SK-N-SH (cell line): ENCODE results near the gene SGPL1. TPM values are rescaled to one million over a fixed set of nuclear protein-coding genes. Genes with fewer than 3 reads are reported as not detected.
A peak's percentile ranks its signal among the peaks of the same experiment; 100 is the strongest.

Experiments
- CTCF ChIA-PET: fragments of 300-600, 350-600 bp; formaldehyde crosslinking; extraction: SDS; loops from one replicate; lab custom pipeline; 2021; lab: Yijun Ruan, JAX
- POLR2A ChIA-PET: fragments of 350-600 bp; sonication (Branson Sonifier 250); formaldehyde crosslinking; extraction: SDS; loops from one replicate; lab custom pipeline; 2020; ENCODE audit warnings: antibody characterized with exemption, inconsistent platforms; lab: Yijun Ruan, JAX
- DNase-seq: peaks from one replicate; pipeline ENCODE4 v3.0.0; 2012
- H2AFZ ChIP-seq: fragments of 200-600 bp; sonication (generic); 2 replicates; pipeline ENCODE4 v1.8.1; 2016; ENCODE audit warnings: antibody characterized with exemption, mild to moderate bottlenecking, low read depth
- H3F3A ChIP-seq: fragments of 200-600 bp; sonication (generic); replicated peaks from 2 replicates; pipeline ENCODE3; 2016; ENCODE audit warnings: antibody characterized with exemption, mild to moderate bottlenecking; ENCODE audit not compliant: insufficient read depth
- H3K27ac ChIP-seq, 2 experiments: fragments of 200-500 bp in 1 of 2; fragments of 200-600 bp in 1 of 2; sonication (Bioruptor generic) in 1 of 2; sonication (generic), shearing (Covaris generic) in 1 of 2; 2 replicates each; pipeline versions ENCODE4 v1.5.1 to v1.6.1; 2014 to 2016; ENCODE audit warnings: low read depth in 2 of 2, inconsistent platforms in 1 of 2, low read length in 1 of 2, mild to moderate bottlenecking in 1 of 2, mixed read lengths in 1 of 2
- H3K27me3 ChIP-seq: fragments of 200-600 bp; sonication (generic), shearing (Covaris generic); 2 replicates; pipeline ENCODE4 v1.6.1; 2016; ENCODE audit warnings: mixed run types; ENCODE audit not compliant: insufficient read depth
- H3K36me3 ChIP-seq, 2 experiments: fragments of 200-500 bp in 1 of 2; fragments of 200-600 bp in 1 of 2; sonication (Bioruptor generic) in 1 of 2; sonication (generic) in 1 of 2; replicated peaks in 1 of 2; 2 replicates each; pipeline versions ENCODE3 to v1.5.1; 2014 to 2016; ENCODE audit warnings: low read length in 1 of 2, mild to moderate bottlenecking in 1 of 2; ENCODE audit not compliant: insufficient read depth in 2 of 2, control insufficient read depth in 1 of 2
- H3K4me1 ChIP-seq, 2 experiments: fragments of 200-500 bp in 1 of 2; fragments of 200-600 bp in 1 of 2; sonication (Bioruptor generic) in 1 of 2; sonication (generic), shearing (Covaris generic) in 1 of 2; 2 replicates each; pipeline versions ENCODE4 v1.5.1 to v1.6.1; 2014 to 2016; ENCODE audit warnings: low read depth in 1 of 2, low read length in 1 of 2, mixed run types in 1 of 2; ENCODE audit not compliant: insufficient read depth in 2 of 2, control insufficient read depth in 1 of 2
- H3K4me2 ChIP-seq: fragments of 200-600 bp; sonication (generic), shearing (Covaris generic); 2 replicates; pipeline ENCODE4 v1.6.1; 2017; ENCODE audit warnings: mixed run types
- H3K4me3 ChIP-seq, 2 experiments: fragments of 200-500 bp in 1 of 2; fragments of 200-600 bp in 1 of 2; sonication (Bioruptor generic) in 1 of 2; sonication (generic), shearing (Covaris generic) in 1 of 2; 2 replicates each; pipeline versions ENCODE4 v1.5.1 to v1.8.1; 2014 to 2016; ENCODE audit warnings: low read depth in 2 of 2, inconsistent platforms in 1 of 2, low read length in 1 of 2, mild to moderate bottlenecking in 1 of 2, mixed read lengths in 1 of 2, moderate library complexity in 1 of 2
- H3K79me2 ChIP-seq: fragments of 200-600 bp; sonication (generic); 2 replicates; pipeline ENCODE4 v1.8.1; 2017; ENCODE audit warnings: mild to moderate bottlenecking; ENCODE audit not compliant: insufficient read depth
- H3K9ac ChIP-seq: fragments of 200-600 bp; sonication (generic); 2 replicates; pipeline ENCODE4 v1.6.1; 2017; ENCODE audit warnings: mixed run types
- H3K9me2 ChIP-seq: fragments of 200-600 bp; sonication (generic); 2 replicates; pipeline ENCODE4 v1.6.1; 2017; ENCODE audit warnings: mixed run types
- H3K9me3 ChIP-seq: fragments of 200-600 bp; sonication (generic); 2 replicates; pipeline ENCODE4 v1.6.1; 2017; ENCODE audit warnings: mixed run types, mild to moderate bottlenecking, moderate library complexity
- H4K20me1 ChIP-seq: fragments of 200-600 bp; sonication (generic); 2 replicates; pipeline ENCODE4 v1.6.1; 2017; ENCODE audit warnings: mild to moderate bottlenecking, mixed run types; ENCODE audit not compliant: insufficient read depth
- CTCF ChIP-seq: fragments of 200-600 bp; sonication (generic); IDR thresholded peaks from 2 replicates; pipeline ENCODE4 v1.6.1; 2017; ENCODE audit warnings: antibody characterized with exemption, mild to moderate bottlenecking, moderate library complexity
- EZH2phosphoT487 ChIP-seq: fragments of 200-600 bp; sonication (generic); IDR thresholded peaks from 2 replicates; pipeline ENCODE4 v1.6.1; 2017; ENCODE audit warnings: low read depth, mixed run types, mild to moderate bottlenecking, antibody characterized with exemption, moderate library complexity, borderline replicate concordance
- FOXJ3 ChIP-seq: sonication (generic); formaldehyde crosslinking; IDR thresholded peaks from 2 replicates; pipeline ENCODE4 v1.5.1; 2020; ENCODE audit warnings: mild to moderate bottlenecking, missing genetic modification reagents
- MAX ChIP-seq: IDR thresholded peaks from 2 replicates; pipeline ENCODE4 v1.4.0; 2012; ENCODE audit warnings: low read depth
- MXI1 ChIP-seq: IDR thresholded peaks from 2 replicates; pipeline ENCODE4 v1.6.1; 2012; ENCODE audit warnings: mild to moderate bottlenecking, low read depth, low read length, improper control_type of control experiment
- POLR2AphosphoS5 ChIP-seq: IDR thresholded peaks from 2 replicates; pipeline ENCODE4 v1.6.1; 2012; ENCODE audit warnings: low read depth, low read length
- RAD21 ChIP-seq: IDR thresholded peaks from 2 replicates; pipeline ENCODE4 v1.6.1; 2012; ENCODE audit warnings: mild to moderate bottlenecking, low read length
- REST ChIP-seq: IDR thresholded peaks from 2 replicates; pipeline ENCODE4 v1.6.1; 2012; ENCODE audit warnings: mild to moderate bottlenecking, low read depth, low read length, moderate library complexity
- RFX5 ChIP-seq: IDR thresholded peaks from 2 replicates; pipeline ENCODE4 v1.6.1; 2012; ENCODE audit warnings: mild to moderate bottlenecking, improper control_type of control experiment, low read length
- SIN3A ChIP-seq: IDR thresholded peaks from 2 replicates; pipeline ENCODE4 v1.6.1; 2012; ENCODE audit warnings: low read depth, mild to moderate bottlenecking, low read length, moderate library complexity, borderline replicate concordance
- TAF1 ChIP-seq: IDR thresholded peaks from 2 replicates; pipeline ENCODE4 v1.6.1; 2012; ENCODE audit warnings: low read depth, mild to moderate bottlenecking, low read length, moderate library complexity, borderline replicate concordance
- TCF12 ChIP-seq: IDR thresholded peaks from 2 replicates; pipeline ENCODE4 v1.4.0; 2012
- TEAD4 ChIP-seq: IDR thresholded peaks from 2 replicates; pipeline ENCODE4 v1.4.0; 2012; ENCODE audit warnings: mild to moderate bottlenecking, borderline replicate concordance; ENCODE audit not compliant: insufficient read depth
- ZBTB33 ChIP-seq: IDR thresholded peaks from 2 replicates; pipeline ENCODE4 v1.4.0; 2012; ENCODE audit warnings: low read depth, borderline replicate concordance
- WGBS: methylation state at CpG from one replicate; pipeline ENCODE4 v1.1.6; 2017; ENCODE audit warnings: low lambda C conversion rate; 5-methylcytosine and 5-hydroxymethylcytosine counted together
- polyA plus RNA-seq, 3 experiments: library from polyadenylated mRNA; depleted of rRNA; stranded (reverse); fragments of >200 nt; gene quantifications; 2 replicates each; pipeline ENCODE4 v1.2.3, GENCODE V29; 2012
- TF ChIP-seq, protein P1 (sequence below): fragments of 150-350 bp; IDR thresholded peaks from 2 replicates; pipeline ENCODE4 v1.6.1; 2016; ENCODE audit warnings: mild to moderate bottlenecking, low read depth, low read length

SGPL1 gene
- polyA plus RNA-seq, 1 of the 3 experiments (the other 2 are of a cell fraction) = 11.8 TPM

GRCh38 chr10:70784471-70784870, 31.3 kb upstream of the SGPL1 start:
- Histone ChIP-seq H3K4me2 (no peak overlapping the region), H4K20me1 (no peaks in the 10 kb centered on the region), H3K4me1 (no peaks in the 10 kb centered on the region; a peak in 1 of 4 replicates), H3K27me3 (0 out of 2 replicates have a peak, but pooled peaks cover 12% of the 10 kb centered on the region), H3K9me2 (no peaks in the 10 kb centered on the region), H3F3A (no peaks in the 10 kb centered on the region), H3K9ac (no peak overlapping the region)
- 67% methylated on average over 2 of the region's 2 CpGs for WGBS
- peak; percentile 5 for DNase-seq
- no peak for TF ChIP-seq CTCF
- TF ChIP-seq MXI1 = no peak
- TF ChIP-seq RFX5 = no peak
- TF ChIP-seq TAF1 = no peak
- no peak for TF ChIP-seq POLR2AphosphoS5
- TF ChIP-seq MAX = no peak
- no peak for TF ChIP-seq TCF12
- TF ChIP-seq RAD21 = no peak
- TF ChIP-seq ZBTB33 = no peak
- TF ChIP-seq, protein P1, sequence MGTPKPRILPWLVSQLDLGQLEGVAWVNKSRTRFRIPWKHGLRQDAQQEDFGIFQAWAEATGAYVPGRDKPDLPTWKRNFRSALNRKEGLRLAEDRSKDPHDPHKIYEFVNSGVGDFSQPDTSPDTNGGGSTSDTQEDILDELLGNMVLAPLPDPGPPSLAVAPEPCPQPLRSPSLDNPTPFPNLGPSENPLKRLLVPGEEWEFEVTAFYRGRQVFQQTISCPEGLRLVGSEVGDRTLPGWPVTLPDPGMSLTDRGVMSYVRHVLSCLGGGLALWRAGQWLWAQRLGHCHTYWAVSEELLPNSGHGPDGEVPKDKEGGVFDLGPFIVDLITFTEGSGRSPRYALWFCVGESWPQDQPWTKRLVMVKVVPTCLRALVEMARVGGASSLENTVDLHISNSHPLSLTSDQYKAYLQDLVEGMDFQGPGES = no peak
- TF ChIP-seq SIN3A = no peak
- TF ChIP-seq, all 33 proteins: peak for 0
- Histone ChIP-seq H3K9me3 (no peaks in the 10 kb centered on the region), H3K36me3 (no peaks in the 10 kb centered on the region), H2AFZ (no peak overlapping the region), H3K4me3 (no peak overlapping the region), H3K79me2 (no peaks in the 10 kb centered on the region), H3K27ac (no peak overlapping the region)
- ChIA-PET CTCF (no interaction called here), POLR2A (no interaction called here)

- ChIA-PET CTCF (no interaction called here), POLR2A (no interaction called here)
- TF ChIP-seq FOXJ3 (CRISPR knock-in tag) = no peak
- no peak for TF ChIP-seq MXI1
- no peak for TF ChIP-seq TCF12
- no peak for TF ChIP-seq REST
- no peak for TF ChIP-seq RAD21
- TF ChIP-seq EZH2phosphoT487 = no peak
- no peak for TF ChIP-seq SIN3A
- no peak for TF ChIP-seq POLR2AphosphoS5
- TF ChIP-seq TEAD4 = no peak
- H3K9me2 ChIP-seq = no peaks in the 10 kb centered on the region
- no peak within 1 kb of the TSS for H3K4me3 ChIP-seq
- H3F3A ChIP-seq = no peaks in the 10 kb centered on the region
- no peak within 1 kb of the TSS for H3K27ac ChIP-seq
- H3K4me2 ChIP-seq = no peak within 1 kb of the TSS
- H3K9ac ChIP-seq = no peak within 1 kb of the TSS
- H3K4me1 ChIP-seq = no peaks in the 10 kb centered on the region; a peak in 1 of 4 replicates
- 44% methylated on average over 3 of the region's 4 CpGs for WGBS
- H3K36me3 ChIP-seq = no peaks in the 10 kb centered on the region
- H3K79me2 ChIP-seq = no peaks in the 10 kb centered on the region
- 0 out of 2 replicates have a peak, but pooled peaks cover 12% of the 10 kb centered on the region for H3K27me3 ChIP-seq
- H4K20me1 ChIP-seq = no peaks in the 10 kb centered on the region
- peak; percentile 18 for DNase-seq
- no peaks in the 10 kb centered on the region for H3K9me3 ChIP-seq
- H2AFZ ChIP-seq = no peak within 1 kb of the TSS
Measured at GRCh38 chr10:70785190-70785589, 30.6 kb upstream of the SGPL1 start, which contains the start of gene TBATA. TBATA (minus strand) TSS chr10:70785377; CDS start chr10:70783379, 1,998 bp downstream.
